ENCODE data around the gene ARL6IP1. TPM values are rescaled to one million over a fixed set of nuclear protein-coding genes. Genes with fewer than 3 reads are reported as not detected.

ARL6IP1 gene
- total and polyA plus RNA-seq, 2 of the 13 experiments (the other 11 are each of a cell fraction or from before 2014, with no cell fraction given), result 263 to 373 TPM

- TF ChIP-seq ZNF850 (CRISPR knock-in tag; conservative IDR thresholded peaks at IDR 0.05), result no peak
- 0 out of 2 replicates have a peak, but pooled peaks have one; percentile 25 for TF ChIP-seq CREBL2 (CRISPR knock-in tag; IDR thresholded peaks at IDR 0.05; ENCODE audit: borderline replicate concordance)
- TF ChIP-seq ATF5 (CRISPR knock-in tag; IDR thresholded peaks at IDR 0.05; ENCODE audit: low read depth), result no peak
- TF ChIP-seq ZSCAN9 (CRISPR knock-in tag; IDR thresholded peaks at IDR 0.05; ENCODE audit: borderline replicate concordance), result no peak
- 0 out of 2 replicates have a peak, but pooled peaks have one; percentile 12 for TF ChIP-seq ZNF710 (CRISPR knock-in tag; IDR thresholded peaks at IDR 0.05; ENCODE audit: borderline replicate concordance)
- TF ChIP-seq ZNF124 (CRISPR knock-in tag; IDR thresholded peaks at IDR 0.05), result no peak
- peak; percentile 75; the same call in 1 of the 2 replicates for TF ChIP-seq SNAPC2 (CRISPR knock-in tag; IDR thresholded peaks at IDR 0.05)
- no peak for TF ChIP-seq ZNF724P (CRISPR knock-in tag; IDR thresholded peaks at IDR 0.05; ENCODE audit: borderline replicate concordance)
- 0 out of 2 replicates have a peak, but pooled peaks have one; percentile 38 for TF ChIP-seq ZBTB37 (CRISPR knock-in tag; IDR thresholded peaks at IDR 0.05)
- no peak for TF ChIP-seq ISX (CRISPR knock-in tag; conservative IDR thresholded peaks at IDR 0.05)
- TF ChIP-seq SMAD1 (CRISPR knock-in tag; IDR thresholded peaks at IDR 0.05; ENCODE audit: borderline replicate concordance, low read depth), result no peak
- no peak for TF ChIP-seq KDM5A (IDR thresholded peaks at IDR 0.05; ENCODE audit: borderline replicate concordance, low read length)
- peak; percentile 35; the same call in 1 of the 2 replicates for TF ChIP-seq TMF1 (CRISPR knock-in tag; IDR thresholded peaks at IDR 0.05; ENCODE audit: low read depth)
- TF ChIP-seq MEIS2 (CRISPR knock-in tag; IDR thresholded peaks at IDR 0.05), result 0 out of 2 replicates have a peak, but pooled peaks have one; percentile 23
- TF ChIP-seq NFIB (CRISPR knock-in tag; IDR thresholded peaks at IDR 0.05; ENCODE audit: borderline replicate concordance), result 0 out of 2 replicates have a peak, but pooled peaks have one; percentile 62
- TF ChIP-seq ZNF383 (CRISPR knock-in tag; IDR thresholded peaks at IDR 0.05; ENCODE audit: borderline replicate concordance), result no peak
- TF ChIP-seq ZNF501 (CRISPR knock-in tag; IDR thresholded peaks at IDR 0.05), result peak; percentile 69
- 0 out of 2 replicates have a peak, but pooled peaks have one; percentile 3 for TF ChIP-seq NCOA2 (CRISPR knock-in tag; IDR thresholded peaks at IDR 0.05)
- TF ChIP-seq JUNB (CRISPR knock-in tag; IDR thresholded peaks at IDR 0.05; ENCODE audit: borderline replicate concordance), result no peak
- TF ChIP-seq SP4 (CRISPR knock-in tag; IDR thresholded peaks at IDR 0.05), result 0 out of 2 replicates have a peak, but pooled peaks have one; percentile 28
- TF ChIP-seq SRF (IDR thresholded peaks at IDR 0.05; ENCODE audit: low read depth, low read length), result no peak
- no peak; the same call in 1 of the 2 replicates for TF ChIP-seq ZNF639 (CRISPR knock-in tag; conservative IDR thresholded peaks at IDR 0.05)
- peak; percentile 9; the same call in 1 of the 2 replicates for TF ChIP-seq SALL1 (CRISPR knock-in tag; IDR thresholded peaks at IDR 0.05)
These were observed 12.4 kb downstream of the ARL6IP1 start (continued) for GRCh38 chr16:18788828-18789514.
